PC-9 (cell line): Measurements from ENCODE around the gene POF1B. TPM values are rescaled to one million over a fixed set of nuclear protein-coding genes. Genes with fewer than 3 reads are reported as not detected.
"Not testable (repeated sequence)": the region's sequence is repeated elsewhere in the genome, so short reads cannot be mapped to it uniquely, and the experiment has no call there.

Source experiments
- BruUV-seq: library from RNA; stranded (reverse); fragments of 400-500 nt; replicated peaks from 2 replicates; lab custom pipeline; 2021; lab: Mats Ljungman, UMichigan
- CTCF ChIA-PET: fragments of 300-600 bp; sonication (Branson Sonifier 250); formaldehyde crosslinking; loops from one replicate; lab custom pipeline; 2022; ENCODE audit warnings: antibody characterized with exemption; lab: Charles Lee
- POLR2A ChIA-PET: fragments of 300-600 bp; sonication (Branson Sonifier 250); formaldehyde crosslinking; loops from one replicate; lab custom pipeline; 2022; ENCODE audit warnings: antibody characterized with exemption; ENCODE audit not compliant: unreplicated experiment; lab: Charles Lee
- DNase-seq, 2 experiments: peaks; one replicate each; pipeline versions ENCODE4 v3.0.0 to v3.0.0-alpha.2; 2015 to 2022; ENCODE audit warnings: mixed read lengths in 1 of 2
- H2AFZ ChIP-seq: fragments of 200-600 bp; sonication (generic); 2 replicates; pipeline ENCODE4 v1.8.1; 2017; ENCODE audit warnings: antibody characterized with exemption
- H3F3A ChIP-seq: fragments of 200-600 bp; sonication (generic); 2 replicates; pipeline ENCODE4 v1.8.1; 2017; ENCODE audit warnings: antibody characterized with exemption, mild to moderate bottlenecking, low read depth; ENCODE audit not compliant: insufficient read depth
- H3K27ac ChIP-seq: fragments of 200-600 bp; sonication (generic); 2 replicates; pipeline ENCODE4 v1.6.1; 2016; ENCODE audit warnings: mixed run types
- H3K27me3 ChIP-seq: fragments of 200-600 bp; sonication (generic); 2 replicates; pipeline ENCODE4 v1.6.1; 2016; ENCODE audit warnings: low read depth, mixed run types; ENCODE audit not compliant: insufficient read depth
- H3K36me3 ChIP-seq: fragments of 200-600 bp; sonication (generic); 2 replicates; pipeline ENCODE4 v1.6.1; 2016; ENCODE audit warnings: low read depth, mixed run types
- H3K4me1 ChIP-seq: fragments of 200-600 bp; sonication (generic); replicated peaks from 2 replicates; pipeline ENCODE4 v1.6.1; 2016; ENCODE audit warnings: mixed run types; ENCODE audit not compliant: insufficient read depth
- H3K4me2 ChIP-seq: fragments of 200-600 bp; sonication (generic); 2 replicates; pipeline ENCODE4 v1.6.1; 2017; ENCODE audit warnings: mixed run types
- H3K4me3 ChIP-seq: fragments of 200-600 bp; sonication (generic); 2 replicates; pipeline ENCODE4 v1.6.1; 2016; ENCODE audit warnings: mixed run types
- H3K79me2 ChIP-seq: fragments of 200-600 bp; sonication (generic); 2 replicates; pipeline ENCODE4 v1.6.1; 2017; ENCODE audit warnings: low read depth, mixed run types
- H3K9me2 ChIP-seq: fragments of 200-600 bp; sonication (generic); 2 replicates; pipeline ENCODE4 v1.8.1; 2017; ENCODE audit warnings: mild to moderate bottlenecking; ENCODE audit not compliant: insufficient read depth
- H3K9me3 ChIP-seq: fragments of 200-600 bp; sonication (generic); 2 replicates; pipeline ENCODE4 v1.8.1; 2016; ENCODE audit warnings: low read depth; ENCODE audit not compliant: insufficient read depth
- H4K20me1 ChIP-seq: fragments of 200-600 bp; sonication (generic); 2 replicates; pipeline ENCODE4 v1.8.1; 2017; ENCODE audit not compliant: insufficient read depth
- CTCF ChIP-seq: fragments of 200-600 bp; sonication (generic); conservative IDR thresholded peaks from 2 replicates; pipeline ENCODE4 v1.6.1; 2017; ENCODE audit warnings: mixed run types, antibody characterized with exemption, mild to moderate bottlenecking, moderate library complexity
- EZH2 ChIP-seq: fragments of 200-600 bp; sonication (generic); IDR thresholded peaks from 2 replicates; pipeline ENCODE4 v1.8.0; 2017; ENCODE audit warnings: antibody characterized with exemption, low read depth
- intact Hi-C: fragments of 100-400 bp; cut with micrococcal nuclease; formaldehyde crosslinking; loops from one replicate; pipeline ENCODE4 v1.10.0; 2022; ENCODE audit not compliant: unreplicated experiment
- total RNA-seq: library from RNA; stranded (reverse); gene quantifications from 2 replicates; pipeline ENCODE4 v1.2.3, GENCODE V29; 2021

The POF1B gene
- total RNA-seq, 1 experiment from 2014 or later, result 0.61 TPM

- Histone ChIP-seq H3K9me3 (no peaks in the 10 kb centered on the region), H3K27me3 (no peaks in the 10 kb centered on the region), H3K27ac (no peak overlapping the region), H2AFZ (no peak overlapping the region), H3K4me3 (no peak overlapping the region), H3K4me2 (no peak overlapping the region), H3K9me2 (no peaks in the 10 kb centered on the region), H4K20me1 (no peaks in the 10 kb centered on the region), H3K4me1 (no peaks in the 10 kb centered on the region), H3K36me3 (no peaks in the 10 kb centered on the region), H3F3A (no peaks in the 10 kb centered on the region), H3K79me2 (no peaks in the 10 kb centered on the region)
- no TSS peak for BruUV-seq
- intact Hi-C loops, result no loop called here
- no peak for DNase-seq
- CTCF ChIA-PET, result interaction anchor here (0.7 kb wide), 1 partner anchor 8 kb away, joined by 6 read pairs; no protein-coding TSS in a partner anchor
- TF ChIP-seq CTCF (no peak), EZH2 (no peak)
- POLR2A ChIA-PET, result no interaction called here
These were observed 53.0 kb downstream of the POF1B start for GRCh38 chrX:85326234-85327059.

- H4K20me1 ChIP-seq, POLR2A ChIA-PET, H3K36me3 ChIP-seq, H3K27me3 ChIP-seq, H3K9me3 ChIP-seq, H3F3A ChIP-seq, CTCF ChIA-PET, H3K4me1 ChIP-seq, H3K9me2 ChIP-seq, H3K27ac ChIP-seq, H2AFZ ChIP-seq, DNase-seq, H3K4me3 ChIP-seq, intact Hi-C loops, H3K4me2 ChIP-seq, BruUV-seq, H3K79me2 ChIP-seq: not testable (repeated sequence)
These were observed 68.1 kb downstream of the POF1B start for GRCh38 chrX:85311348-85311747.

DNA sequence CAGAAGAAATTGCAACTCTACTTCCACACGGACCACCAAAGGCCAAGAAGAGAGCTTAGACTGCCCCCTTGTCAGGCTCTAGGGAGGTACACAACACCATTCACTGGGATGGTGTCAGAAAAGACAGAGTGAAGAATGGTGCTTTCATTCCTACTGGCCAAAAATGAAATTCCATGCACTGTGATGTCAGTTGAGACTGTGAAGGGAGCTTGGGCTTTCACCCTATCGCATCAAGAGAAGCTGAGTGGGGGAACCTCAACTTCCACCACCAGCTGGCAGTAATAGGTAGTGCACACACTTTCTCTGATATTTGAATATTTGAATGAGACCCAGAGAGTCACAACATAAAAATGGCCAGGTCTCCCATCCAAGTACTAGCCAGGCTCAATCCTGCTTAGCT, 69.7 kb downstream of the POF1B start:
- no peak overlapping the region for H2AFZ ChIP-seq
- H4K20me1 ChIP-seq, result no peaks in the 10 kb centered on the region
- no peaks in the 10 kb centered on the region for H3K4me1 ChIP-seq
- H3K9me2 ChIP-seq, result no peaks in the 10 kb centered on the region
- intact Hi-C loops, result no loop called here
- no peaks in the 10 kb centered on the region for H3K27me3 ChIP-seq
- H3F3A ChIP-seq, result no peaks in the 10 kb centered on the region
- H3K4me3 ChIP-seq, result no peak overlapping the region
- BruUV-seq, result no TSS peak
- no peak overlapping the region for H3K27ac ChIP-seq
- H3K79me2 ChIP-seq, result no peaks in the 10 kb centered on the region
- no peaks in the 10 kb centered on the region for H3K36me3 ChIP-seq
- TF ChIP-seq CTCF, result no peak
- TF ChIP-seq EZH2, result no peak
- H3K9me3 ChIP-seq, result no peaks in the 10 kb centered on the region
- POLR2A ChIA-PET, result no interaction called here
- no peak overlapping the region for H3K4me2 ChIP-seq
- CTCF ChIA-PET, result no interaction called here
- no peak for DNase-seq
